Endometrium (tissue), 2 donors: ENCODE measurements around the gene TUBGCP6.
"Not testable (repeated sequence)": the region's sequence is repeated elsewhere in the genome, so short reads cannot be mapped to it uniquely, and the experiment has no call there.

ENCODE experiments used
- FAIRE-seq: peaks from 2 replicates; lab custom pipeline; 2012; peaks lifted over from hg19 to GRCh38; lab: Jason Lieb, UNC
- donor health status: control.
- donor health status: control.

The TUBGCP6 gene

DNA sequence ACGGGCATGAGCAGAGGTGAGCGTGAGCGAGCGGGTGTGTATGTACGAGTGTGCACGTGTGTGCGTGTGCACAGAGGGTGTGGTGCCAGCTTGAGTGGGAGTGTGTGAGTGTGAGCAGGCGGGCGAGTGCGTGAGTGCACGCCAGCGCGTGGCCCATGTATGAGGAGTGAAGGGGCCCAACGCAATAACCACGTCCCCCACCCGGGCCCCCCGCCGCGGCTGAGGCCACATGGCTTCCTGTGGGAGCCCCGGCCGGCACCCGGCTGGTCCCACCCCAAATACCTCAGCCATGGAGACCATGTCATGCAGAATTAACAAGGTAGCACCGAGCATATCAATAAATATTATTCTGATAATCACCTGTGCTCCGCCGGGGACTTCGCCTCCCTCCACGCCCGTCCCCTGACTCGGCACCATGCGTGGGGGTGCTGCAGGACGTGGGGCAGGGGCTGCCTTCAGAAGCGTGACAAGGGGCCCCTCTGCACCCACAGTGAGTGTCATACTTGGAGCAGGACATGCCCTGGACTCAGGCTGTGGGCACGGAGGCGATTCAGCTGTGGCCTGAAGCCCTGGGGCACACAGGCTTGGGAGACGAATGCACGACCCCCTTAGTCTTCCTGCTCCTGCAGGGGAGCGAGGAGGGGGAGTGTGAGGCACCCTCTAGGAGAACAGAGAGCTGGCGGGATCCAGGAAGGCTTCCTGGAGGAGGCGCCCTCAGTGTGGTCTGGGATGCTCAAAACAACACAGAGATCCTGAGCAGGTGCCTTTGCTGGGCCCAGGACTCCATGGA is 64.7 kb downstream of the TUBGCP6 start:
- no peak for FAIRE-seq

GRCh38 chr22:50178871-50179869 is 65.7 kb downstream of the TUBGCP6 start:
- FAIRE-seq, result no peak

GRCh38 chr22:50178471-50178864 is 66.4 kb downstream of the TUBGCP6 start:
- no peak for FAIRE-seq

DNA sequence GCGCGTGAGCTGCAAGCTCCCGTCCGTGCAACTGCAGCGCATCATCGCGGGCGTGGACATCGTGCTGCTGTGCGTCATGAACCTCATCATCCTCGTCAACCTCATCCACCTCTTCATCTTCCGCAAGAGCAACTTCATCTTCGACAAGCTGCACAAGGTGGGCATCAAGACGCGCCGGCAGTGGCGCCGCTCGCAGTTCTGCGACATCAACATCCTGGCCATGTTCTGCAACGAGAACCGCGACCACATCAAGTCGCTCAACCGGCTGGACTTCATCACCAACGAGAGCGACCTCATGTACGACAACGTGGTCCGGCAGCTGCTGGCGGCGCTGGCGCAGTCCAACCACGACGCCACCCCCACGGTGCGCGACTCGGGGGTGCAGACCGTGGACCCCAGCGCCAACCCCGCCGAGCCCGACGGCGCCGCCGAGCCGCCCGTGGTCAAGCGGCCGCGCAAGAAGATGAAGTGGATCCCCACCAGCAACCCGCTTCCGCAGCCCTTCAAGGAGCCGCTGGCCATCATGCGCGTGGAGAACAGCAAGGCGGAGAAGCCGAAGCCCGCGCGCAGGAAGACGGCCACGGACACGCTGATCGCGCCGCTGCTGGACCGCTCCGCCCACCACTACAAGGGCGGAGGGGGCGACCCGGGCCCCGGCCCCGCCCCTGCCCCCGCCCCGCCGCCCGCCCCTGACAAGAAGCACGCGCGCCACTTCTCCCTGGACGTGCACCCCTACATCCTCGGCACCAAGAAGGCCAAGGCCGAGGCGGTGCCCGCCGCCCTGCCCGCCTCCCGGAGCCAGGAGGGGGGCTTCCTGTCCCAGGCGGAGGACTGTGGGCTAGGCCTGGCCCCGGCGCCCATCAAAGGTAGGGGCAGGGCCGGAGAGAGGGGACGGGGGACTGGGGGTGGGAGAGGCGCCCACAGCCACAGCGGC is 67.0 kb downstream of the TUBGCP6 start:
- FAIRE-seq, result no peak

DNA sequence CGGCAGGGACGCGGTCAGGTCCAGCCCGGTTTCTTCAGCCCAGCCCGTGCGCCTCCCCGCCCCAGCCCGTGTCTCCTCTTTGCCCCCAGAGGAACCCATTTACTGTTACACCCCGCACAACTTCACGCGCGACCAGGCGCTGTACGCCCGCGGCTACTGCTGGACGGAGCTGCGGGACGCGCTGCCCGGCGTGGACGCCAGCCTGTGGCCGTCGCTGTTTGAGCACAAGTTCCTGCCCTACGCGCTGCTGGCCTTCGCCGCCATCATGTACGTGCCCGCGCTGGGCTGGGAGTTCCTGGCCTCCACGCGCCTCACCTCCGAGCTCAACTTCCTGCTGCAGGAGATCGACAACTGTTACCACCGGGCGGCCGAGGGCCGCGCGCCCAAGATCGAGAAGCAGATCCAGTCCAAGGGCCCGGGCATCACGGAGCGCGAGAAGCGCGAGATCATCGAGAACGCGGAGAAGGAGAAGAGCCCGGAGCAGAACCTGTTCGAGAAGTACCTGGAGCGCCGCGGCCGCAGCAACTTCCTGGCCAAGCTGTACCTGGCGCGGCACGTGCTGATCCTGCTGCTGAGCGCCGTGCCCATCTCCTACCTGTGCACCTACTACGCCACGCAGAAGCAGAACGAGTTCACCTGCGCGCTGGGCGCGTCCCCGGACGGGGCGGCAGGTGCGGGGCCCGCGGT is 67.8 kb downstream of the TUBGCP6 start:
- FAIRE-seq, result no peak

DNA sequence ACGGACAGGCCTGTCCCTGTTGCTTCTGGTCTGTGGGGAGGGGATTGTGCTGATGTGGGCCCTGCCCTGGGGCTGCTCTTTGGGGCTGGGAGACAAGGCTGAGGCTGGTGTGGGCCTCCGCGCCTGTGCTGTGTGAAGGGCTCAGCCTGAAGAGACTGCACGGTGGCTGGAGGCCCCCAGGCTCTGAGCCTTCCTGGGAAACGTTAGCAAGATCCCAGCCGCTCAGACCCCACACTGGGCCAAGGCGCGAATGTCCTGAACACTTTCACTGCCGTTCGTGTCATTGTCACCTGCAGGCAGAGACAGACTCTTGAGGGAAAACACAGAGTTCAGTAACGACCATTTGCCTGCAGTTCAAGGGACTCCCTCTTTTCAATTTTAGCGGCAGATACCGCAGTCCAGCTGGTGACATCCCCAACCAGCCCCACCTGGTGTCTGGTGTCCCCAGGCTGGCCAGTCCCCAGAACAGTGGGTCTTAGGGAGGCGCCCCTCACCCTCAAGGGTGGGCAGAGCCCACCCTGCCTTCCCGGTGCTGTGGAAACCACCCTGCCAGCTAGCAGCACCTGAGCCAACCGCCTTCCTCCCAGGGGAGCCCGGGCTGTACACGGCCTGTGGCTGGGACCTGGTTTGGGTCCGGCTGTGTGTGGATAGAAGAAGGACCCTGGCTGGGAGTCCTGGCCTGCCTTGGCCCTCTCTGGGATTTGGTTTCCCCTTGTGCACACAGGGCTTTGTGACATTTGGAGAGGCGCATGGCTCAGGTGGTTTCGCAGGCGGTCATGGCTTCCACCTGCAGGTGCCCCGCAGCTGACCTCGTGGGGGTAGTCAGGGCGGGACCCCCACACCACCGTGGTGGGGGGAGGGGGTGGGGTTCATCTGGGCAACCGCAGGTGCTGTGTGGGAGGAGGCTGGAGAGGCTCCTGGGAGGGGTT is 68.6 kb downstream of the TUBGCP6 start:
- no peak for FAIRE-seq

GRCh38 chr22:50175191-50175461 is 69.7 kb downstream of the TUBGCP6 start:
- no peak for FAIRE-seq

DNA sequence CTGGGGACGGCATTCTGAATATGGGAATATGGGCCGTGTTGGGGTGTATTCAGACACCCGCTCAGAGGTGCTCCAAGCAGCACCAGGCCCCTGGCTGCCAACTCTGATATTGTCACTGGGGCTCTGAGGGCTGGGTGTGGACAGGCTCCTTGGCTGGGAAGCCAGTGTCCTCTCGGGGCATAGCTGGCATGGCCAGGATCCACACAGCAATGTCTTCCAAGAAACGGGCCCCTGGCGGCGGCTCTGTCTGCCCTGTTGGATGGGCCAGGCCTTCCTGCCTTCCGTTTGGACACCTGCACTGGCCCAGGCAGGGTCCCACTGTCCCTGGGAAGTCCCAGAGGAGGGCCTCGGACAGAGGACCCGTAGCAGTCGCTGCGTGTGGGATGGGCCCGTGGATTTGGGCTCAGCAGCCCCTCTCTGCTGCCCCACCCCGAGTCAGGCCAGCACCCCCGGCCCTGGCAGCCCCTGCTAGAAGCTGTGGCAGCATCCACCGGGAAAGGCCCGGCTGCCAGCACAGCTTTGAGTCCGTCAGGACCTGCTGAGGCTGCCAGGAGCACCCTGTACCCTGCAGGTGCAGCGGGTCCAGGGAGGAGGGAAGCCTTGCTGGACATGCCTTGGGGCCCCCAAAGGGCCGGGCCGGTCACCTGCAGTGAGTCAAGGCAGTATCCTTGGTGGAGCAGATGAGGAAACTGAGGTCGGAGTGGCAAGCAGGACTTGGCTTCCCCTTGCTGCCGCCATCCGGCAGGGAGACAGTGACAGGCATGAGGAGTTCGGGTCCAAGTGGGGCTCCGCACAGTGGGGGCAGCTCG is 70.2 kb downstream of the TUBGCP6 start:
- FAIRE-seq, result no peak

DNA sequence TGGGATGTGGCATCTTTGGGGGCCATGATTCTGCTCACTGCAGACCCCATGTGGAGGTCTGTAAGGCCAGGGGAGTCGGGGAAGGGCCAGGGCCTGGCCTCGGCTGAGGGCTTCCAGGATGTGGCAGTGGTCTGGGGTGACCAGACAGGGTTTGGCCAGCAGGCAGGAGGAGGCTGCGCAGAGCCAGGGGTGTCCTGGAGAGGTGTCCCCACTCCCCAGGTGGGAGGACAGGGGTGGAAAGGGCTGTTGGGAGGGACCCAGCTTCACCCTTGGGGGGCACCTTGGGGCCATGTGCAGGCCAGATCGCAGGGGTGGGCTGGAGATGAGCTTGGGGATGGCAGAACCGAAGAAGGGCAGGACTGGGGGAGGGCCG is 70.9 kb downstream of the TUBGCP6 start:
- FAIRE-seq, result no peak

- no peak for FAIRE-seq
Measured at GRCh38 chr22:50173311-50173982, 71.4 kb downstream of the TUBGCP6 start.

DNA sequence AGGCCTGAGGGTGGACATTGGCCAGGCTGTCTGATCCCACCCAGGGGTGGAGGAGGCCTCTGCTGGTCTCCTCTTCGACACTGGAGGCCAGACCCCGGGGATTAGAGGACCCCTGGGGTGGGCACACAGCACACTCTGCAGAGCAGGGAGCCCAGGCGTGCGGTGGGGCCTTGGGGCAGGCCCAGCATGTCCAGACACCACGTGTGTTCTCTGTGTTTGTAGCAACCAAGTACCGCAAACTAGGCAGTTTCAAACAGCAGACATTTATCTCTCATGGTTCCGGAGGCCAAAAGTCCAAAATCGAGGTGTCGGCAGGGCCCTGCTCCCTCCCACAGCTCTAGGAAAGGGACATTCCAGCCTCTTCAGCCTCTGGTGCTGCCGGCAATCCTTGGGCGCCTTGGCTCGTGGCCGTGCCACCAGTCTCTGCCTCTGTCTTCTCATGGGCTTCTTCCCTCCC is 72.8 kb downstream of the TUBGCP6 start:
- FAIRE-seq, result no peak

GRCh38 chr22:50171319-50171964 is 73.4 kb downstream of the TUBGCP6 start:
- FAIRE-seq, result no peak

DNA sequence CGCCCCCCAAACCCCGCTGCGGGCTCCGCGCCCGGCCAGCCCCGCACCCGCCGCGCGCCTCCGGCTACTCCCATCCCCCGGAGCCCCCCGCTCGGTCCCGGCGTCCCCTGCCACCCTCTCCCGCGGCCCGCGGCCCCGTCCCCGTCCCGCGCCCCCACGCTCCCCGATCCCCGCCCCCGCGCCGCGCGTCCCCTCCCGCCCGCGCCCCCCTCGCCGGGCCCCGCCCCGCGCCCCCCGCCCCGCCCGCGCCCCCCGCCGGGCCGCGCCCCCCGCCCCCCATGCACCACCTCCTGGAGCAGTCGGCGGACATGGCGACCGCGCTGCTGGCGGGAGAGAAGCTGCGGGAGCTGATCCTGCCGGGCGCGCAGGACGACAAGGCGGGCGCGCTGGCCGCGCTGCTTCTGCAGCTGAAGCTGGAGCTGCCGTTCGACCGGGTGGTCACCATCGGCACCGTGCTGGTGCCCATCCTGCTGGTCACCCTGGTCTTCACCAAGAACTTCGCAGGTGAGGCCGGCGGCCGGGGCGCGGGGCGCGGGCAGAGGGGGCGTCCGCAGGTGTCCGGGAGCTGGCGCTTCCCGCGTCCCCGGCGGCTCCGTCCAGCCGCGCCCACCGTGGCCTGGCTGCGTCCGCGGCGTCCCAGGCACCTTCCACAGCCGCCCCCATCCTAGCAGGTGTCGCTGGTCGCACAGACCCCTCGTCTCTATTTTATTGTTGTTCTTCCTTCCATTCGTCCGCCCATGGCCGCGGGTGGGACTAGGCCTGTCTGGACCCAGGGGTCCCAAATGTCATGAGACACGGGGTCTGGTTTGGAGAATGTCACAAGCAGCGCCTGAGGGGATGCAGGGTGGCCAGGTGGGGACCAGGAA is 74.1 kb downstream of the TUBGCP6 start, which contains the start of gene PANX2:
PANX2 (plus strand) TSS at position 279 of the 866 bp plus-strand sequence; CDS start at position 279, 0 bp downstream.
- no peak for FAIRE-seq

DNA sequence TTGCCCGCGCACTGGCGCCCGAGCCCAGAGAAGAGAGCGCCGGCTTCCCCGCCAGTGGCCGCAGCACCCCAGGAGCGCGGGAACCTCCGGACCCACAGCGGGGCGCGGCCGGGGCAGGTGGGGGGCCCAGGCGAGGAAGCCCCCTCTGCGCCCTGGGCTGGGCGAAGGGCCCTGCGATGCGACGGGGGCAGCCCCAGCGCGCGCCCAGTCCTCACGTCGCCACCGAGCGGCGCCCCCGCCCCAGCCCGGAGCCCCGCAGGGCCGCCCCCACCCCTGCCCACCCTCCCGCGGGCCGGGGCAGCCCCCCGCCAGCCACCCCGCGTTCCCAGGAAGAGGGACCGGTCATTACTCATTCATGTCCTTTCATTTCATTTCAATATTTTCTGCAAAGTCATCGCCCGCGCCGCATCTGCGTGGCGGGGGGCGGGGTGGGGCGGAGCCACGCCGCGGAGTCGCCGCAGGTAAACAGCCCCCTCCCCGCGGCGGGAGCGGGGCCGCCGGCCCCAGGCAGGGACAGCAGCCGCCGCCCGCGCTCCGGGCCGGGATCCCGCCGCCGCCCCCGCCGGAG is 75.0 kb downstream of the TUBGCP6 start:
- FAIRE-seq, result no peak

- FAIRE-seq, result no peak
Measured at GRCh38 chr22:50169181-50169759, 75.6 kb downstream of the TUBGCP6 start.

- not testable (repeated sequence) for FAIRE-seq
Measured at GRCh38 chr22:50168490-50169180, 76.2 kb downstream of the TUBGCP6 start.
